ENCODE data around the gene UBE2R2.
"Not testable (repeated sequence)": the region's sequence is repeated elsewhere in the genome, so short reads cannot be mapped to it uniquely, and the experiment has no call there.

UBE2R2 gene

DNA sequence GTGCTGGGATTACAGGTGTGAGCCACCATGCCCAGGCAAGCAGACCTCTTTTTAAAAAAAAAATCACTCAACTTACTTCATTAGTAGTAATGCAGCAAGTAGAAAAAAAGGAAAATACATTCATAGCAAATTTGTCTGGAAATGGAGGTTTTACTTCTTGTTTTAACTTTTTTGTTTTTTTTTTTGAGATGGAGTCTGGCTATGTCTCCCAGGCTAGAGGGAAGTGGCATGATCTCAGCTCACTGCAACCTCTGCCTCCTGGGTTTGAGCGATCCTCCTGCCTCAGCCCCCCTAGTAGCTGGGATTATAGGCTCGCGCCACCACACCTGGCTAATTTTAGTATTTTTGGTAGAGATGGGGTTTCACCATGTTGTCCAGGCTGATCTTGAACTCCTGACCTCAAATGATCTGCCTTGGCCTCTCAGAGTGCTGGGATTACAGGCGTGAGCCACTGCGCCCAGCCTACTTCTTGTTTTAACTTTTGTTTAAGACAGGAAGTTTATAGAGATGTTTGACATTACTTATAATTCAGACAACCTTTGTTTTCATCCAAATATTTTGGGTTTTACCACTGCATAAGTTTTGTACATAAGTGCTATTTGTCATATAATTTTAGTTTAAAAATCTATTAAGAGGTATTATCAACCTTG lies 26.5 kb downstream of the UBE2R2 start:
- no peak for DNase-seq (ENCODE audit: low spot score)

DNA sequence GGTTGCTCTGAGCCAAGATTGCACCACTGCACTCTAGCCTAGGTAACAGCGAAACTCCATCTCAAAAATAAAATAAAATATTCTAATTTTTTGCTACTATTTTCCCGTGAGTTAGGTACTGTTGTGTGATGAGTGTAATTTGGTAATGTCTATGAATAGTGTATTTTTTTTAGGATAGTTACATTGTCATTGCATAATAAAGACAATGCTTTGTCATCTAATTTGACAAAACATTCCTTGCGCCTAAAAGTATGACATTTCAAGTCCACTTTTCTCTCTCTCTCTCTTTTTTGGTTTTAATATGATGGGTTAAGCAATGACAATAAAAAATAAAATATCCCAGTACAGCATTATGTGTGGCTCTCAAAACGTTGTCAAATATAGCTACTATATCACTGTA lies 29.3 kb downstream of the UBE2R2 start:
- DNase-seq (ENCODE audit: low spot score), result no peak

DNA sequence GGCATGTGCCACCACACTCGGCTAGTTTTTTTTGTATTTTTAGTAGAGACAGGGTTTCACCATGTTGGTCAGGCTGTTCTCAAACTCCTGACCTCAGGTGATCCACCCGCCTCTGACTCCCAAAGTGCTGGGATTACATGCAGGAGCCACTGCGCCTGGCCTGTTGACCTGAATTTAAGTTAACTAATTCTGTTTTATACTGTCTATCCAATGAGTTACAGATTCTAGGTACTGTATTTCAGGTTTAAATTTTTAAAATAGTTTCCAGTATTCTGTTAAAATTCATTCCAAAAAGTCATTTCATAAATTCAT lies 30.9 kb downstream of the UBE2R2 start:
- DNase-seq (ENCODE audit: low spot score), result not testable (repeated sequence)

GRCh38 chr9:33850267-33850629 lies 33.3 kb downstream of the UBE2R2 start:
- DNase-seq (ENCODE audit: low spot score), result no peak

GRCh38 chr9:33850677-33851076 lies 33.7 kb downstream of the UBE2R2 start:
- no peak for DNase-seq (ENCODE audit: low spot score)

DNA sequence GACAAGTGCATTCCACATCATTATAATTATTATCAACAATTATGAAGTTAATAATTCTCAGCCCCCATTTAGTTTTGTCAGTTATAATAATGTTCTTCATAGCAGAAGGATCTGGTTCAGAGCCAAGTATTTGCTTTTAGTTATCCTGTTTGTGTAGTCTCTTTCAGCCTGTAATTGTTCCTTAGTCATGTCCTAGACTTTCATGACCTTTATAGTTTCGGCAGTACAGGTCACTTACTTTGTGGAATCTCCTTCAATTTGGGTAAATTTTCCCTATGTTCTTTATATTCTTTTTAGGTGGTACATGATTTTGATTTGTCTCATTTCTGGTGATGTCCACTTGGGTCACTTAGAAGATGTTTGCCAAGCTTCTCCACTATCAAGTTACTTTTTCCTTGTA lies 34.3 kb downstream of the UBE2R2 start:
- DNase-seq (ENCODE audit: low spot score), result no peak

GRCh38 chr9:33852216-33852826 lies 35.4 kb downstream of the UBE2R2 start:
- peak; percentile 59 for DNase-seq (ENCODE audit: low spot score)

DNA sequence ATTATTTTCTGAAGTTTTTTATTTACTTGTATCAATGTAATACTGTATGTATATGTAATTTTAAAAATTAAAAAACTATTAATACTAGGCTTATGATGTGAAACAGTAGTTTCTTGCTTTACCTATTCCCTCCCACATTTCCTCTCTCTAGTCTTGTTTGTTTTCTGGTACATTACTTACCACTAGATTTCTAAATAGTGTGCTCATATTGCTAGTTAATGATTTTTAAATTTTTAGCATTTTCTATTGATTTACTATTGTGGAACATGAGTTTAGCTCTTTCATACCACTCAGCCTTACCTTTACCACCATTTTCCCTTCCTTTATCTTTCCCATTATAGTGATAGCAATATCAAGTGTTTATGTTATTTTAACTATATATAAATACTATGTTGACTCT lies 39.3 kb downstream of the UBE2R2 start:
- DNase-seq (ENCODE audit: low spot score), result no peak

DNA sequence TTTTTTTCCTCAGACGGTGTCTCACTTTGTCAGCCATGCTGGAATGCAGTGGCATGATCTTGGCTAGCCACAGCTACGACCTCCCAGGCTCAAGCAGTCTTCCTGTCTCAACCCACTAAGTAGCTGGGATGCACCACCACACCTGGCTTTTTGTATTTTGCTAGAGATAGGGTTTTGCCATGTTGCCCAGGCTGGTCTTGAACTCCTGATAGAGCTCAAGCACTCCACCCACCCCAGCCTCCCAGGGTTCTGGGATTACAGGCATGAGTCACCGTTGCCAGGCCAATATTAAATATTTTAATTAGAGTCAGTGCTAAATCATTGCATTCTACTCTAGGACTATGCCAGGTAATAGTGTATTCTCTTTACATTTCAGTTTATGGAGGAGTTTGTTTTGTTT lies 41.5 kb downstream of the UBE2R2 start:
- no peak for DNase-seq (ENCODE audit: low spot score)

DNA sequence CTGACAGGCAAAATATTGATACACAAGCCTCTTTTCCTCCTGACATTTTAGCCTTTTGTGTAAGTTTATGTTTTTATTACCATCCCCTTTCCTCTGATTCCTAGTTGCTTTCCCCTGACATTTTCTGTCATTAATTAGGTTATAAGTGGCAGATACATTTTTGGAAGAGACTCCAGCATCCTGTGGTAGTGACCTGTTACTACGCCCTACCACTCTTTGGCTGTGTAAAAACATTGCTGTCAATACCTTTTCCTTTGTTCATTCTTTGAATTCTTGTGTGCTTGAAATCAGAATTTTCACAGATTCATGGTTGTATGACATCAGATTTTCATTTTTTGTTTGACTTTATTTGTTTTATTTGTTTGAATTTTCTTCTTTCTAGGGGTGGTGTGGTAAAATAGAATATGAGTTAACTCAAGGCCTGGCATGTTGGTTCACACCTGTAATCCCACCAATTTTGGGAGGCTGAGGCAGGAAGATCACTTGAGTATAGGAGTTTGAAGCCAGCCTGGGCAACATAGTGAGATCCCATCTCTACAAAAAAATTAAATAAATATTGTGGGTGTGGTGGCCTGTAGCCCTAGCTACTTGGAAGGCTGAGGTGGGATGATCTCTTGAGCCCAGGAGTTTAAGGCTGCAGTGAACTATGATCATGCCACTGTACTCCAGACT lies 43.4 kb downstream of the UBE2R2 start:
- no peak for DNase-seq (ENCODE audit: low spot score)

GRCh38 chr9:33861917-33862453 lies 45.0 kb downstream of the UBE2R2 start:
- no peak for DNase-seq (ENCODE audit: low spot score)

GRCh38 chr9:33863027-33863426 lies 46.1 kb downstream of the UBE2R2 start:
- not testable (repeated sequence) for DNase-seq (ENCODE audit: low spot score)

GRCh38 chr9:33867747-33868439 lies 50.9 kb downstream of the UBE2R2 start:
- no peak for DNase-seq (ENCODE audit: low spot score)

- no peak for DNase-seq (ENCODE audit: low spot score)
Measured at GRCh38 chr9:33868440-33868973, 51.5 kb downstream of the UBE2R2 start.

GRCh38 chr9:33869243-33869642 lies 52.3 kb downstream of the UBE2R2 start:
- DNase-seq (ENCODE audit: low spot score), result not testable (repeated sequence)

DNA sequence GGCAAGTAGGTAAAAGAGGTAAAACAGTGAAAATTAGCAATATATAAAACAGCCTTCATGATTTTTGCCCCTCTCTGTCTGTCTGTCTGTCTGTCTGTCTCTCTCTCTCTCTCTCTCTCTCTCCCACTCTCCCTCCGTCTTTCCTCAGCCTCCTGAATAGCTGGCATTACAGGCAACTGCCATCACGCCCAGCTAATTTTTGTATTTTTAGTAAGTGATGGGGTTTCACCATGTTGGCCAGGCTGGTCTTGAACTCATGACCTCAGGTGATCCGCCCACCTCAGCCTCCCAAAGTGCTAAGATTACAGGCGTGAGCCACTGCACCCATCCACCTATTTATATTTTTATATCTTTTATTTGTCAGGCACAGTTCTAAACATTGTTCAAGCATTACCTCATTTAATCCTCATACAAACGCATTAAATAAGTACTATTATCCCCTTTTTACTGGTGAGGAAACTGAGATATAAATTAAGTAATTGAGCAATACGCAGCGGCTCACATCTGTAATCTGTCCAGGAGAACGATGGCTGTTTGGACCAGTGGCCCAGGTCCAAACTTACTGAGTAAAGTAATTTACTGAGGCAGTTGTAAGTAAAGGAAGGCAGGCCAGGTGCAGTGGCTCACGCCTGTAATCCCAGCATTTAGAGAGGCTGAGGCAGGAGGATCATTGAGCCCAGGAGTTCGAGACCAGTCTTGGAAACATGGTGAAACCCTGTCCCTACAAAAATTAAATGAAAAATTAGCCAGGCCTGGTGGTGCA lies 60.9 kb downstream of the UBE2R2 start:
- DNase-seq (ENCODE audit: low spot score), result no peak

DNA sequence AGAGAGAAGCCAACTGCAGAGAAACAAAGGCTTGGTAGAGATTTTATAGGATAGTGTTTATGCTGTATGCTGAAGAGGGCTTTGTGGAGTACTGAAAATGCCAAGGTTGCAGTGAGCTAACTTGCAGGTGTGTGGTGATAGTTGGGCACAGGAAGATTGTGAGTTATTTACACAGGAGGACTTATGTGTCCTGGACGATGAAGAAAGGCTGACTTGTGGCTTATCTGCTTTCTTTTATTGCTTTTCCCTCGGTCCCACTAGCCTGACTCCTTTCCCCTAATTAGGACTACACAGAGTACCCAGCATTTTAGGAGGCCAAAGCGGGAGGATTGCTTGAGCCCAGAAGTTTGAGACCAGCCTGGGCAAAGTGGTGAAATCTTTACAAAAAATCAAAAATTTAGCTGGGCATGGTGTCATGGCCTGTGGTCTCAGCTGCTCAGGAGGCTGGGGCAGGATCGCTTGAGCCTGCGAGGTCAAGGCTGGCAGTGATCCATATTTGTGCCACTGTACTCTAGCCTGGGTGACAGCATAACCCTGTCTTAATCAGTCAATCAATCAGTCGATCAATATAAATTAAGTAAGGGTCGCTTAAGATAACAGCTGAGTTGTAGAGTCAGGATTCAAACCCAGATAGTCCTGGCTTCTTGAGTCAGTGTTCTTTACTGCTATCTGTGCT lies 61.9 kb downstream of the UBE2R2 start:
- no peak for DNase-seq (ENCODE audit: low spot score)

GRCh38 chr9:33880211-33881089 lies 63.5 kb downstream of the UBE2R2 start:
- no peak for DNase-seq (ENCODE audit: low spot score)

GRCh38 chr9:33881635-33882034 lies 64.7 kb downstream of the UBE2R2 start:
- no peak for DNase-seq (ENCODE audit: low spot score)

Data from SW480 (cell line).